Common myeloid progenitor, CD34-positive (primary cell): ENCODE results near the gene PBX3.

ENCODE experiments used
- CTCF ChIA-PET: fragments of 350-600 bp; sonication (Branson Sonifier 250); formaldehyde crosslinking; loops from one replicate; lab custom pipeline; 2021; ENCODE audit warnings: antibody characterized with exemption; lab: Charles Lee
- POLR2A ChIA-PET: fragments of 350-600 bp; sonication (Branson Sonifier 250); formaldehyde crosslinking; loops from one replicate; lab custom pipeline; 2021; ENCODE audit warnings: antibody characterized with exemption; lab: Charles Lee
- DNase-seq, 3 donors: peaks; one replicate each; pipeline versions ENCODE4 v3.0.0 to v3.0.0-alpha.2; 2013
- H3K27ac ChIP-seq, 2 experiments: 1 replicate in 1 of 2; 2 replicates in 1 of 2; pipeline ENCODE4 v1.7.0; 2013; ENCODE audit warnings: inconsistent platforms in 2 of 2, low read length in 2 of 2, mild to moderate bottlenecking in 2 of 2, low read depth in 1 of 2, moderate library complexity in 1 of 2; ENCODE audit not compliant: severe bottlenecking in 2 of 2, insufficient read depth in 1 of 2, poor library complexity in 1 of 2
- H3K27me3 ChIP-seq, 5 experiments: replicated peaks in 2 of 5; 1 replicate in 3 of 5; 2 replicates in 2 of 5; pipeline versions ENCODE4 v1.6.1 to v1.7.0; 2013; ENCODE audit warnings: low read length in 4 of 5, mild to moderate bottlenecking in 2 of 5, moderate library complexity in 2 of 5, inconsistent platforms in 1 of 5; ENCODE audit not compliant: insufficient read depth in 5 of 5, control insufficient read depth in 4 of 5
- H3K36me3 ChIP-seq, 4 experiments: 1 replicate in 2 of 4; 2 replicates in 2 of 4; pipeline versions ENCODE4 v1.6.1 to v1.7.0; 2013; ENCODE audit warnings: low read length in 3 of 4, control low read depth in 1 of 4, mild to moderate bottlenecking in 1 of 4; ENCODE audit not compliant: control insufficient read depth in 4 of 4, insufficient read depth in 4 of 4
- H3K4me1 ChIP-seq, 4 experiments: 1 replicate in 3 of 4; 2 replicates in 1 of 4; pipeline versions ENCODE4 v1.6.1 to v1.7.1; 2013; ENCODE audit warnings: low read length in 3 of 4, mild to moderate bottlenecking in 3 of 4, control low read depth in 1 of 4, inconsistent platforms in 1 of 4, moderate library complexity in 1 of 4; ENCODE audit not compliant: control insufficient read depth in 4 of 4, insufficient read depth in 4 of 4; ENCODE audit errors: control extremely low read depth in 1 of 4
- H3K4me3 ChIP-seq, 7 experiments: 1 replicate in 4 of 7; 2 replicates in 3 of 7; pipeline versions ENCODE4 v1.5.1 to v1.7.0; 2013; ENCODE audit warnings: mild to moderate bottlenecking in 7 of 7, low read length in 6 of 7, moderate library complexity in 6 of 7, inconsistent platforms in 2 of 7, low read depth in 2 of 7, control low read depth in 1 of 7; ENCODE audit not compliant: insufficient read depth in 4 of 7, control insufficient read depth in 1 of 7; ENCODE audit errors: extremely low read depth in 1 of 7
- H3K9me3 ChIP-seq, 5 experiments: 1 replicate in 4 of 5; 2 replicates in 1 of 5; pipeline versions ENCODE4 v1.6.1 to v1.7.1; 2013; ENCODE audit warnings: low read length in 4 of 5, mild to moderate bottlenecking in 2 of 5, inconsistent platforms in 1 of 5, low read depth in 1 of 5, moderate library complexity in 1 of 5; ENCODE audit not compliant: control insufficient read depth in 4 of 5, insufficient read depth in 2 of 5; ENCODE audit errors: control extremely low read depth in 1 of 5
- WGBS: methylation state at CpG from one replicate; pipeline ENCODE4 v1.1.5; 2013; ENCODE audit not compliant: insufficient coverage; 5-methylcytosine and 5-hydroxymethylcytosine counted together

PBX3 gene

GRCh38 chr9:125968714-125969374, 221.7 kb downstream of the PBX3 start:
- 94% methylated on average over 5 of the region's 6 CpGs for WGBS
- H3K4me3 ChIP-seq, result no peak overlapping the region
- no peak for DNase-seq
- H3K36me3 ChIP-seq, result peaks cover 4 to 25% (median 18%) of the 10 kb centered on the region in 4 experiments
- H3K27ac ChIP-seq, result no peak overlapping the region
- no peaks in the 10 kb centered on the region for H3K4me1 ChIP-seq
- CTCF ChIA-PET, result no interaction called here
- no peaks in the 10 kb centered on the region for H3K9me3 ChIP-seq
- no peaks in the 10 kb centered on the region for H3K27me3 ChIP-seq
- POLR2A ChIA-PET, result no interaction called here

- CTCF ChIA-PET, result no interaction called here
These were observed 222.3 kb downstream of the PBX3 start for GRCh38 chr9:125969462-125969861.

DNA sequence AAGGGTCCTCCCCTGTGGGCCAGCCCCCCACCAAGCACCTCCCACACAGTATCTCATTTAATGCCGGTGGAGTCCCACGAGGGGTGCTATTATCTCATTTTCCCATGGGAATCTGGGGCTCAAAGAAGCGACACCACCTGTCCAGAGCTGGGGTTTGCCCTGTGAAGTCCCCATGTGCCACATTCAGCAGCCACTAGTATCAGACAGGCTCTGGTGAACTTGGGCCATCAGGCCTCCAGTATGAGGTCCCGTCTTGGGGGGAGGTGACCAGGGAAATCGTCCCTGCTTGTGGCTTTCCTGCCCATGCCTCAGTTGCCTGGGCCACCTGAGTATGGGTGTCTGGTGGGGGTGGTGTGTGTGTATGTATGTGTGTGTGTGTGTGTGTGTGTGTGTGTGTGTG, 222.7 kb downstream of the PBX3 start:
- Histone ChIP-seq H3K4me3 (no peak overlapping the region), H3K9me3 (peaks cover 0 to 2% (median under 1%) of the 10 kb centered on the region in 5 experiments), H3K4me1 (no peaks in the 10 kb centered on the region), H3K27me3 (no peaks in the 10 kb centered on the region), H3K27ac (no peak overlapping the region), H3K36me3 (peaks cover 4 to 20% (median 14%) of the 10 kb centered on the region in 4 experiments)
- 0% methylated on average over 1 of the region's 5 CpGs for WGBS
- DNase-seq, result no peak
- CTCF ChIA-PET, result no interaction called here
- POLR2A ChIA-PET, result no interaction called here

More at GRCh38 chr9:125969462-125969861, 222.3 kb downstream of the PBX3 start:
- POLR2A ChIA-PET, result no interaction called here
- no peaks in the 10 kb centered on the region for H3K27me3 ChIP-seq
- no peak overlapping the region for H3K4me3 ChIP-seq
- no peak for DNase-seq
- no peaks in the 10 kb centered on the region for H3K9me3 ChIP-seq
- H3K27ac ChIP-seq, result no peak overlapping the region
- 96% methylated on average over 4 of the region's 5 CpGs for WGBS
- H3K36me3 ChIP-seq, result peaks cover 4 to 24% (median 16%) of the 10 kb centered on the region in 4 experiments
- no peaks in the 10 kb centered on the region for H3K4me1 ChIP-seq

DNA sequence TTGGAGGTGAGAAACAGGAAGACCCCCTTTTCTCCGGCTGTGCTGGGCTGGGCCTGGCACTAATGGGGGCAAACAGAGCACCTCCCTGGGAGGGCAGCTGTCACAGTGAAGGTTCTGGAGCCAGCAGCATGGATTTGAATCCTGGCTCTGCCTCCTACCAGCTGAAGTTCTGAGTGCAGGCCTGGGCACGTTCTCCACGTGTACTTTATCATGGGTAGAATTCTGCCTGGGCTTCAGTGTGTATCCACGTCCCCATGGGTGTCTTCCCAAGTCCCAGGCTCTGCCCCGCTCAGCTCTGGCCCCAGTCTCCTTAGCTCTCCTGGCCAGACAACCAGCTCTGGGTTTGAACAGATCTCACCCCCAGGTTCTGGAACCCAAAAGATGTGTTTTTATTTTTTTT, 223.2 kb downstream of the PBX3 start:
- CTCF ChIA-PET, result interaction anchor here (1.1 kb wide), 1 partner anchor 22 kb away, joined by 3 read pairs; no protein-coding TSS in a partner anchor
- H3K27me3 ChIP-seq, result no peaks in the 10 kb centered on the region
- no peaks in the 10 kb centered on the region for H3K4me1 ChIP-seq
- no peak for DNase-seq
- H3K27ac ChIP-seq, result no peak overlapping the region
- no peak overlapping the region for H3K4me3 ChIP-seq
- POLR2A ChIA-PET, result no interaction called here
- WGBS, result 98% methylated on average over 5 of the region's 5 CpGs
- H3K36me3 ChIP-seq, result peaks cover 4 to 16% (median 11%) of the 10 kb centered on the region in 4 experiments
- peaks cover 0 to 3% (median 2%) of the 10 kb centered on the region in 5 experiments for H3K9me3 ChIP-seq

- peaks cover 0 to 6% (median 2%) of the 10 kb centered on the region in 5 experiments for H3K9me3 ChIP-seq
- H3K4me1 ChIP-seq, result no peaks in the 10 kb centered on the region
- CTCF ChIA-PET, result interaction anchor here (1.1 kb wide), 1 partner anchor 23 kb away, joined by 3 read pairs; no protein-coding TSS in a partner anchor
- no peak for DNase-seq
- no peaks in the 10 kb centered on the region for H3K27me3 ChIP-seq
- POLR2A ChIA-PET, result interaction anchor here (0.7 kb wide), 1 partner anchor 661 kb away, joined by 3 read pairs; no protein-coding TSS in a partner anchor
- H3K4me3 ChIP-seq, result no peak overlapping the region
- peaks cover 2 to 11% (median 7%) of the 10 kb centered on the region in 4 experiments for H3K36me3 ChIP-seq
- 86% methylated on average over 3 of the region's 3 CpGs for WGBS
- no peak overlapping the region for H3K27ac ChIP-seq
These were observed 223.9 kb downstream of the PBX3 start for GRCh38 chr9:125971050-125971449.

DNA sequence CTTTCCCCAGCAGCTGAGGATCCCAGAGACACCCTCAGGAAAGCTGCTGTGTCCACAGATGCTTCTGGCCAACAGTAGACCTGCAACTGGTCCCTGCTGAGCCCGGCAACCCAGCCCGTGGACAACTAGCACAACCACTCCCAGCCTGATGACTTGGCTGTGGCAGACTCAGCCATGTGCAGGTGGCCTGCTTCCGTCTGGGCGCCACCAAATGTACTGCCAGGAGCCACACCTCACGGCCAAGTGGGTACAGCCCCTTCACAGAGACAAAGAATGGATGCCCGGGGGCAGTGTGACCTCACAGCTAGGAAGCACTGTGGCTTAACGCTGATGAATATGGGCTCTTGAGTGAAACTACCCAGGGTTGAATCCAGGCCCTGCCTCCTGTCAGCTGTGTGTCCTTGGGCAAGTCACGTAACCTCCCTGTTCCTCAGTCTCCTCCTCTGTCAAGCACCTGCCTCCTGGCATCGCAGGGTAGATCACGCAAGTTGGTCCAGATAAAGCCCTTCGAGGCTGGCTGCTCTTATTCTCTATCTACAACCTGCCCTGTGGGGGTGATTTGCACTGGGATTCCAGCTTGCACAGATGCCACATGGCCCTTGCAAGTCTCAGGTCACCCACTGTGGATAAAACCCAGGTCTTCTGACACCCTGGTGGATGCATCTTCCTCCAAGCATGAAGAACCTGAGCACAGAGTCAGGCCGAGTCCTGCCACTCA, 225.0 kb downstream of the PBX3 start:
- CTCF ChIA-PET, result no interaction called here
- Histone ChIP-seq H3K27me3 (no peaks in the 10 kb centered on the region), H3K4me3 (no peak overlapping the region), H3K36me3 (peaks cover 0 to 5% (median 2%) of the 10 kb centered on the region in 4 experiments), H3K27ac (no peak overlapping the region), H3K9me3 (peaks cover 0 to 7% (median 3%) of the 10 kb centered on the region in 5 experiments), H3K4me1 (no peaks in the 10 kb centered on the region)
- POLR2A ChIA-PET, result no interaction called here
- no peak for DNase-seq
- WGBS, result 99% methylated on average over 12 of the region's 12 CpGs

GRCh38 chr9:125973547-125973946, 226.4 kb downstream of the PBX3 start:
- H3K27ac ChIP-seq, result no peak overlapping the region

More at GRCh38 chr9:125973547-125973946, 226.4 kb downstream of the PBX3 start:
- ChIA-PET CTCF (no interaction called here), POLR2A (no interaction called here)
- Histone ChIP-seq H3K36me3 (no peaks in the 10 kb centered on the region), H3K4me1 (no peaks in the 10 kb centered on the region), H3K27me3 (no peaks in the 10 kb centered on the region), H3K9me3 (peaks cover 0 to 7% (median 3%) of the 10 kb centered on the region in 5 experiments), H3K4me3 (no peak overlapping the region)
- DNase-seq, result no peak
- WGBS, result 86% methylated on average over 8 of the region's 10 CpGs
